Head of caudate nucleus (tissue), 42 donors: ENCODE data around the gene WDR1.

Experiments used
- DNase-seq, 42 donors: peaks; one replicate each; pipeline versions ENCODE4 v3.0.0 to v3.0.0-alpha.2; 2020 to 2021; ENCODE audit warnings: mixed read lengths in 7 of 42
- intact Hi-C: fragments of 100-400 bp; cut with DNase I; formaldehyde crosslinking; loops from one replicate; pipeline ENCODE4 v1.15.0; 2022

Gene WDR1

DNA sequence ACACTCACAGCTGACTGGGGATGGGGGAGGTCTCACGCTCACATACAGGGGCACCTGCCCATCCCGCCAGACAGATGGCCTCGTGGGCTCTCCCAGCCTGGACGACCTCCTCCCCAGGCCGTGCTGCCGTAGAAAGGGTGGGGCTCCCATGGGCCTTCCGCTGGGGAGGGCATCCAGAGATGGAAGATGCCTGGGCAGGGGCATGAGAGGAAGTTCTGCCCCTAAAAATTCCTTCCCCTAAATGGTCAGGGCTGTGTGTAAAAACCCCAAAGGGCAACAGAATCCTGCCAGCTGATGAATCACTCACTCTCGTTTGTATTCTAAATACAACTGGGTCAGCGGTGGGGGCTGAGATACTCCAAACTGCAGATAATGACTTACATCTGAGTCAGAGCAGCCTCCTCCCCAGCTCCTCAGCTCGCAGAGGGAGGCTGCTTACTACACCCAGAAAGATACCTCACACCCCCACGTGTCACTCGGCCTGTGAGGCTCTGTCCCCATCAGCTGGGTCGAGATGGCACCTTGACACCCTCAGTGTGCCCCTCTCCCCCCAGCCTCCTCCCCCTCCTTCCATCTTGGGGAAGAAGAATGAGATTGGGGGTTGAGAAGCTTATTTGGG lies 10.1 kb downstream of the WDR1 start:
- peak; percentile 39 to 97 (median 76) for DNase-seq
- intact Hi-C loops: no loop called here

DNA sequence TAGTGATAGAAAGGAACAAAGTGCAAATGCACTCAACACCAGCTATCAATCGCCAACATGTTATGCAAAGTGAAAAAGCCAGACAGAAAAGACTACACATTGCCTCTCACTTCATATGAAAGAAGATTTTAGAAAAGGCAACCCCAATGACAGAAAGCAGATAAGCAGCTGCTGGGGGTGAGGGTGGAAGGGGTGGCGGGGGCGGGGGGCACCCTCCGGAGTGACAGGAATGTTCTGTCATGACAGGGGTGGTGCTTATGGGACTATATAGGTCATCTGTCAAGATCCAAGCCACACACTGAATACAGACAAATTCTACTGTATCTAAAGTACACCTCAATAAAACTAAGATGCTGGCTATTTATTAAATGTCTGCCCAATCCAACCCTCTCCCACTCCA lies 10.7 kb downstream of the WDR1 start:
- intact Hi-C loops: no loop called here
- no peak for DNase-seq

DNA sequence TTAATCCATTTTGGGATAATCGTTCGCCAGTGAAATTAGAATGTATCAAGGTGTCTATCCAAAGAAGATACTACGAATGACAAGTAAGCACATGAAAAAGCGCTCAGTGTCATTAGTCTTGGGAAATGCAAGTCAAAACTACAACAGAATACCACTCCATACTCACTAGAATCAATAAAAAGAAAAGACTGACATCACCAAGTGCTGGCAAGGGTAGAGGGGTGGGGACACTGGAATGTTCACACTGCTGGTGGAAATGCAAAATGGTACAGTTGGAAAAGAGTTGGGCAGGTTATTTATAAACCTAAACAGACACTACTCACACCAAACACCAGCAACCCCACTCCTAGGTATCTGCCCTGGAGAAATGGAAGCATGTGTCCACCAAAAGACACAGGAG lies 11.2 kb downstream of the WDR1 start:
- DNase-seq: no peak

DNA sequence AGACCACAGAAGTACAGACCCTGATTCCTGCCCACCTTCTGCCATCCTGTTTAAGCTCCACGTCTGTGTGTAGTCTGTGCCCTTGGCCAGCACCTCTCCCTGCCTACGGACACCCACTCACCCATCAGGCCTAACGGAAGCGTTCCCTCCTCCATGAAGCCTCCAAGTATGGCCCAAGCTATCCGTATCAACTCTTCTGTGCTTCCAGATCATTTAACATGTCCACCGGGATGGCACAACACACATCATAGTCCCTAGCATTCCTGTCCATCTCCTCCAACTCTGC lies 11.7 kb downstream of the WDR1 start:
- DNase-seq: no peak
- intact Hi-C loops: no loop called here

More for the DNA sequence above, 11.2 kb downstream of the WDR1 start:
- intact Hi-C loops: no loop called here

DNA sequence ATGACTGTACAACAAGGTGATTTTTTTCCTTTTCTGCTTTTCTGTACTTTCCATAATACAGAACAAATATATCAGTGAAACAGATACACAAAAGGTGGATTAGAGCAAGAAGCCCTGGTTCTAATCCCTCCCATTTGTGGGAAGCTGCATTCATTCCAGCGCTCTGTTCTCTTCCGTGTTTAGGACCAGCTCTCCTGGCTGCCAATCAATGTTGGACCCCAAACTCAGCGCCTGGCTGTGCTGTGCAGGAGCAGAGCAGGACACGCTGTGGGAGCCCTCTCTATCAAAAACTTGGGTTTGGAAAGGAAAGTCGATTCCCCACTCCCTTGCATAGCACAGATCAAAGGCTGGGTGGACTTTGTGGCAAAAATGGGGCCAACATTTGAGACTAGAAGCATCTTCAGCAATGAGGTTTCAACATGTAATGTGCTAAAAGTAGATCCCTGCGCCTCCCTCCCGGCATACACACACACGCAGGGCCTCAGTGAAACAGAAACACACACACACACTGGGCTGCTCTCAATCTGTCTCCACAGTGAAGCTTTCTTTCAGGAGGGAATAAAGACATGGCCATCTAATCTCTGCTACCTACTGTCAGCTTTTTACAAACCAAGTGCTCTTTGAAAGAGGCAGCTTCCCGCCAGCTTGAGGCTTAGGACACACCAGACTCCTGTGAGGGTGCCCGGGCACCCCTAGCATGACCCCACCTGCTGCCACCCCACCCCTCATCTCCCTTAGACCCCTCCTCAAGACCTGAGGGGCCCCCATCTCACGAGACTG lies 12.2 kb downstream of the WDR1 start:
- intact Hi-C loops: no loop called here
- DNase-seq: no peak

DNA sequence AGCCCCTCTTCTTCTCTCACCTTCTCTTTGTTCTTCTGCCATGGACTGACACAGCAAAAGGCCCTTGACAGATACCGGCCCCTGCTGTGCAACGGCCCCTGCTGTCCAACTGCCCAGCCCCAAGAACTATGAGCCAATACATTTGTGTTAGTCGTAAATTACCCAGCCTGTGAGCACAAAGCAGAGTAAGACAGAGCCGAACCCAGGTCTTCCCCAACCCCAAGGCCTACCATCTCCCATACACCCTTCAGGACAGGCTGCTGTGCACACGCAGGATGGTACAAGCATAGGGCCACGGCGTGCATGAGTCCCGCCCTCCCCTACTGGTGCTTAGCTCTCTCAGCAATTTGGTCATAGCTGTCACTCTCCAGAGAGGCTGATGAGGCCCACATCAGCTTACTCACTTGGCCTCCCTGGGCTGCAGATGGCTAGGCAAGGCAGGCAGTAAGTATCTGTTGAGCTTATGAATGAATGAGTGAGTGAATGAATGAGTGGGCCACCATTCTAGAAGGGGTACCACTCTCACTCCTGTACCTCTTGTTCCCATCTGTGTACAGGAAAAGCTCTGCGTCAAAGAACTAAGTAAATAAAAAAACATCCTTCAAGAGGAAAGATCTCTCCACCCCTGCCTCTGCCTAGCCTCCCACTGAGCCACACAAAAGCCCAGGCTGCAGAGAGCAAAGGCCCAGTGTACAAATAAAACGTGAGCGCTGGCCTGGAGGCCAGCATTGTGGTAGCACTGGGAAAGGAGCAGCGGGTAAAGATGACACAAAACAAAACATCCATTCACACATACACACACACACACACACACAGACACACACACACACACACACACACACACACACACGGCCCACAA lies 13.9 kb downstream of the WDR1 start:
- peak in 1 of 42 donors; percentile 34 for DNase-seq
- intact Hi-C loops: no loop called here

DNA sequence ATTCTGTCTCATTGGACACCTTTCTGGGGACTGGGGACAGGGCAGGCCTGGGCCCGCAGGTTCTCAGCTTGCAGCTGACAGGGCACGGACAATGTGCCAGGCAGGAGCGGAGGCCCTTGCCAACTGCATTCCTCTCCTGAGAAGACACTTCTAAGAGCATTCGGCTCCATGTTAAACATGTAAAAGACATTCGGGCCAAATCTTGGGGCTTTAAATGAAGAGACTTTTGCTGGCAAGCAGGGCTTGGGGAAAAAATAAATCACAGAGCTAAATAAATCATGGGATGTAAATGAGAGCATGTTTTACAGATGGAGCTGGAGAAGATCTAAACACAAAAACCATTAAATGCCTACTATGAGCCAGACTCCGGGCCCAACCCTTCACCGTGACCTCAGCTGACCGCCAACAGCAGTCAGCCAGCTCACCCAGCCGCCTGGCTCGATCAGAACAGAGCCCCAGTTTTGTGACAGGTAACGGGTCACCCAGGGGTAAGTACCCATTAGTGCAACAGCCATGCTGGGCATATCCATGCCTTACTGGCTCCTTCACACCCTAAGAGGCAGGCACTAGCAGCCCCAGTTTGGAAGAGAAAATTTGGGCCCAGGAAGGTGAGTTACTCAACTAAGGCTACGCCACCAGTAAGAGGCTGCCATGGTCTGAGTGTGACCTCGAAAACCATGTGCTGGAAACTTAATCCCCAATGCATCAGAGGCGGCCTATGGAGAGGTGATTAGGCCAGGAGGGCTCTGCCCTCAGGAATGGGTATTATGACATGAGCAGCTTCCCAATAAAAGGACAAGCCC lies 14.7 kb downstream of the WDR1 start:
- no peak for DNase-seq
- intact Hi-C loops: no loop called here

DNA sequence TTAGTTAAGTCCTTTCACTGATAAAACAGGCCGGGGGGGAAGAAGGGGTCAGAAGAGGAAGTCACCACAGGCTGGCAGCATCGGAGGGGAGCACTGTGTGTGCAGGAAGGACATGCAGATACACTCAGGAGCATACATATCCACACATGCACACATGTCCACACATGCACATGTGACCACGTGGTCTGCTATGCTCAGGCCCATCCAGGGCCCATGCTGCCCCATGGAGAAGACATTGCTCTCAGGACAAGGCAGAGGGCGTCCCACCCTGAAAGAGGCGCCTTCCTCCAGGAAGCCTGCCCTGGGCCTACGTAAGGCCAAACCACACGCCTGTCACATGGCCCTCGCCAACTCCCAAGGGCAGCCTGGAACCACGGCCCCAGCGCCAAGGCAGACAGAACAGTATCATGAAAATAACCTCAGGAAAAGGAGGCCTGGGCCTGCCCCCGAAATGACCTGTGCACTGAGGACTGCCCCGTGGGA lies 15.8 kb downstream of the WDR1 start:
- DNase-seq: peak in 21 of 42 donors; percentile 31 to 69 (median 48)
- intact Hi-C loops: no loop called here

DNA sequence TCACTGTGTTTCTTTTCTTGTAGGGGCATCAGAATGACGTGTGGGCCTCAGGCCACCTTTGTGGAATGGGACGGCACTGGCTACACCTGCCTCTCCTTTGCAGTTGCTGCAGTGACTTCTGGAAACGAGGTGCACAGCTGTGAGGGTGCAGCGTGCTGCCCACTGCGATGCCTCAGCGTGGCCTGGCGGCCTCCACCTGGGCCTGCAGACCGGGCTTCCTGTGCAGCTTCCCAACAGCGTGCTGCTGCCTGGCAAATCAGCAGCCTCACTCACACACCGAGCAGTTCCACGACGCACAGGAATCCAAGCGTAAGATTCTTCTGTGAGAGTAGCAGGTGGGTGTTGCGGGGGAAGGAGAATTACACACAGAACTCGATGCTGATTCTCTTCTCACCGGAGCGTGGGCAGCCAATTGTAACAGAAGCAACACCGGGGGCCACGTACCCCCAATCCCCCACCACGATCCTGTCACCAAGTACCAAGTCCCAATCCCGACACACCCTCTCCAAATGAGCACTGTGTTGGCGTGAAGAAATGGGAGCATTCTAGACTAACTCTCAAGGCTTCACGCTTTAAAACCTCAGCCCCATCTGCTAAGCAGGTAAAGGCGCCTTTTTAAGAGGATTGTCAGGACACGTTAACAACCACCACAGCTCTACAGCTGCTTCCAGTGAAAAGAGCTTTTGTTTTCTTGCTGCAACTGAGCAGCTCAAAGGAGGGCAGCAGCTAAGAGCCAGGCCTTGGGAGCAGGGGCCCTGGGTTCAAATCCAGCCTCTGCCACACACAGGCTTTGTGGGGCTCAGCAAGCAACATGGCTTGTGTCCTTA lies 16.9 kb downstream of the WDR1 start:
- DNase-seq: peak; percentile 49 to 97 (median 84)
- intact Hi-C loops: no loop called here

DNA sequence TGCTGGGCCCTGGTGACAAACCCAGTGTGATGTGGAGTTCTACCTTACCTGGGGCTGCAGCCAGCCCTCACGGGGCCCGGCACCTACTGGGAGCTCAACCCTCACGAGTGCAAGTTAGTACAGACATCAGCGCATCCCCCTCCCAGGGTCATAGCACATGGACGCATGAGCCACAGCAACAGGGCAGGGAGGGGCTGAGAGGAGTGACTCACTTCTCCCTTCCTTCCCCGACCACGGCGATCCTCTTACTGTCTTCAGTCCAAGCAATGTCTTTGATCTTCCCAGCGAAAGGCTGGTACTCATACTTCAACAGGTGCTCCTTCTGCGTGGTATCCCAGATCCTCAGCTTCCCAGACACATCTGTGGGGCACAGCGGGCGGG lies 17.8 kb downstream of the WDR1 start:
- intact Hi-C loops: no loop called here

DNA sequence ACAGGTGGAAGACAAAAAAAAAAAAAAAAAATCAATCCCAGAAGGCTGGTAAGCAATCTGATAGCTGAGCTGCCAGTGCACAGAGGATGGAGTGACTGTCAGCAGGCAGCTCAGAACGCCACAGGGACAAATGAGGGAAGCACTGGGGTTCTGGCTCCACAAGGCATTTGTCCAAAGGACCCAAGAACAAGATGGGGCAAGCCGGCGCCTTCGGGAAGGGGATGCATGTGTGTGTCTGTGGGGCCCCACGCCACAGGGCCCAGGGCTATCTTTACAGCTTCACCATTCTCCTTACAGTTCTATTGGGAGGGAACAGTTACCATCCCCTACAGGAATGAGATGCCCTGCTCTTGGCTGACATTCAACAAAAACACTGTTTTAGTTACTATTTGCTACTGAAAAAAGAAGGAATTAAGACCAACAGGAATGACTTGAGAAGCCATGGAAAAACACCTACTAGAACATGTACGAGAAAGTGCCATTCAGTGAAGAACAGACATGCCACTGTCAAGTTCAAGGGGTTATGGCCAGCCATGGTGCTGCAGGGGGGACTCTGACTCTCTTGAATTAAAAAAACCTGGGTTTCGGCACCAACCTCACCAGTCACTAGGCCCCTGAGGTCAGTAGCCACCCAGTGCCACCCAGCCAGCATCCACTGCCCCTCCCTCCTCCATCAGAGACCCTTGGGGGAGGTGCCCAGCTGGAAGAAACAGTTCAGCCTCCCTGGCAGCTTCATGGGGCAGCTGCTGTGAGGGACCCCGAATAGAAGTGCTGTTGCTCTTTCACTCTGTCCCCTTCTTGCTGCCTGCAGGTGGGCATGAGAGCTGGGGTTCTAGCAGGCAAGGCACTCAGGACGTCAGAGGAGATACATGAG lies 18.5 kb downstream of the WDR1 start:
- intact Hi-C loops: no loop called here
- DNase-seq: no peak

More for the DNA sequence above, 17.8 kb downstream of the WDR1 start:
- no peak for DNase-seq

DNA sequence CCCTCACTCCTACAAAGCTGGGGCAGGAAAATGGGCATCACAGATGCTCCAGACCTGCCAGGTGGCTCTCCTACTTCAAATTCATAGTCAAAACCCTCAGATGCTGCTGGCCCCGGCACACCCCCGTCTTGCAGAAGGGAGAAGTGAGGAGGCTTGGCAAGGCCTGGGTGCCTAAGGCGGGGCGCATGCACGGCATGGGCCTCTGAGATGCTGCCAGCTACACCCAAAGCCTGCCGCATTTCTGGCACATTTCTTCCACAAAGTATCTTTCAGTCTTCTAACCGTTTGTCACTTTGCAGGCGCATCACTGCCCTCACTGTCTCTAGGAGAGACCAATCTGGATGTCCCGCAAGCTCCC lies 19.6 kb downstream of the WDR1 start:
- intact Hi-C loops: no loop called here
- DNase-seq: peak in 3 of 42 donors; percentile 26 to 55 (median 27)

DNA sequence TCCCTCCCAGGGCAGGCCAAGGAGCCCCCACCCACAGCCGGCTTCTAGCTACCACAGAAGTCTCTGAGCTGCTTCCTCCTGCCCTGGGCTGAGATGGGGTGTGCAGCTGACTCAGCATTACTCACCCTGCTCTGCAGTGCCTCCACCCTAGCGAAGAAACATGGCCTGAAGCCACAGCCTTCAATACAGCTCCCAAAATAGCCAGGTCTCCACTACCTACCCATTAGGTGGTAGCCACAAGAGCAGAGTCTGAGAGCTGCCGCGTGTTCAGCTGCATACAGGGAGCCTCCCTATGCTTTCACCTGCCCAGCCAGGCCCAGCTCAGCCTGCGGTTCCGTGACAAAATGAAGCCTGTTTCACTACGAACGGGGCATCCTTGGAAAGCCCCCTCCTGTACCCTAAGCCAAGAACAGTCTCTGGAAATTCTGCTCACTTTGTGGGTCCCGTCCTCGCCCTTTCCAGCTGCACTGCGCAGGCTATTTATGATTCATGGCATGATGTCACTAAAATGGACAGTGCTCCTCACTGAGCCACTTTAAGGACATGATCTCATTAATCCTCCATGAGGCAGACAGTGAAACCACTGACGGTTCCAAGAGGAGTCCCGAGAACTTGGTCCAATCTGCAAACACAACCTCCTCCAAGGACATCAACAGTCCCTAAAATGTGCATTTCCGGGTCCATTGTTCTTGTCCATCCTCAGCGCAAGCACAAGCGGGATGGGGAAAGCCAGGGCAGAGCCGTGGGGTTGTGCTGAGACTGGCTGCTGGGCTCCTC lies 20.2 kb downstream of the WDR1 start:
- peak in 32 of 42 donors; percentile 35 to 83 (median 63) for DNase-seq
- intact Hi-C loops: no loop called here

DNA sequence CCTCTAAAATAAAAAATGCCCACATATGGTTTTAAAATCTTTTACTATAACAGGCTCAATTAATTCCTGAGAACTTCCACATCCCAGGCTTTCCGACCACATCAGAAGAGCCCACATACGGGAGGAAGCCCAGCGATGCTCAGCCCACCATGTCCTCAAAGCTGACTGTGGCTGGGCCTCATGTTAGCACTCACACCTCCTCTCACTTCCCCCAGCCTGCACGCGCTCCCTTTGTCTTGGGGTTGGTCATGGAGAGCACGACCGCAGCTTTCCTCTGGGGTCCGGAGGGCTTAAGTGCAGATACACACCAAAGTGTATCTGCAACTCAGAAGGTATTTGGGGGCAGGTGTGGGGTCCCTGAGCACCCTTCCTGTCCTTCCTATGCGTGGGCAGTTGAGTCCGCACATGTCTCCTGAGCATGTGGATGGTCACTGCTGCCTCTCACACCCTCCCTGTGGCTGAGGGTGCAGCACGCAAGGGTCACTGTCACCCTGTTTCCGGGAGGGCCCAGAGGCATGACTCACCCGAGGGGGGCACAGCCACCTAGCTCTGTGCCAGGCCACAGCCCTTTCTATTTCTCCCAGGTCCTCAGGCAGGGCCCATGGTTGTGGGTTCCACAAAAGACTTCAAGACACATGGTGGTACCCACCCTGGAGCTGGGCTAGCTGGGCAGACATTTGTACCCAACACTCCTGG lies 21.2 kb downstream of the WDR1 start:
- intact Hi-C loops: no loop called here

DNA sequence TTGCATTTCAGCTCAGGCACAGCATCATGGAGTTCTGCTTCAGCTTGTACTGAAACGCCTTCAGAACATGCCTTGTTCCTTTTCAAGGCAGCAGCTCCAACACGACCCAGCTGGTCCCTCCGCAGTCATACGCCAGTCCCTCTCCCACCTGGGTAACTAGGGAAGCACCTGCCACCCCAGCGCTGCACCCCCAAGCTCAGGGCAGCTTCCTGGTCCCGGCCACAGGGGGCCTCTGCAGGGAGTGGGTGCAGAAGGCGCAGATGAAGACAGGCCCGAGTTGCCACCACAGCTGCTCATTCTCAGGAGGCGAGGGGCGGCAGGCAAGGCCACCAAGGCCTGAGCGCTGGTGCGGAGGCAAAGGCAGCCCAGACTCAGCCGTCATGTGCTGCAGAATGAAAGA lies 21.8 kb downstream of the WDR1 start:
- intact Hi-C loops: no loop called here
- no peak for DNase-seq

More for the DNA sequence above, 21.2 kb downstream of the WDR1 start:
- DNase-seq: no peak
